HepG2 (cell line): Measurements from ENCODE around the gene SKIDA1. TPM values are rescaled to one million over a fixed set of nuclear protein-coding genes. Genes with fewer than 3 reads are reported as not detected.

Experiments used
- AGO1 ChIP-seq: fragments of 200-400 bp; formaldehyde crosslinking; IDR thresholded peaks from 2 replicates; pipeline ENCODE4 v1.6.1; 2017; ENCODE audit warnings: mild to moderate bottlenecking, low read depth, low read length, moderate library complexity; ENCODE audit not compliant: poor library complexity, severe bottlenecking
- ATF7-NPFF ChIP-seq: sonication (generic); formaldehyde crosslinking; IDR thresholded peaks from 2 replicates; pipeline ENCODE4 v1.8.1; 2023; ENCODE audit warnings: mild to moderate bottlenecking, low read depth, missing genetic modification reagents, moderate library complexity
- CBX1 ChIP-seq: IDR thresholded peaks from one replicate; pipeline ENCODE4 v1.6.1; 2016; ENCODE audit warnings: antibody characterized with exemption, low read depth
- CREB1 ChIP-seq, 2 experiments: fragments of 450-650 bp in 1 of 2; IDR thresholded peaks; 2 replicates each; pipeline ENCODE4 v1.6.1; 2016 to 2017; ENCODE audit warnings: control low read depth in 1 of 2, mild to moderate bottlenecking in 1 of 2, missing compliant biosample characterization in 1 of 2, missing genetic modification characterization in 1 of 2
- HNRNPK ChIP-seq: fragments of 200-400 bp; formaldehyde crosslinking; IDR thresholded peaks from 2 replicates; pipeline ENCODE4 v1.6.1; 2018; ENCODE audit warnings: low read length, low read depth, moderate library complexity, mild to moderate bottlenecking; ENCODE audit not compliant: poor library complexity, severe bottlenecking
- JUND ChIP-seq: sonication (generic); formaldehyde crosslinking; IDR thresholded peaks from 2 replicates; pipeline ENCODE4 v1.8.0; 2022; ENCODE audit warnings: mild to moderate bottlenecking, missing genetic modification reagents
- MTA3 ChIP-seq: sonication (generic); formaldehyde crosslinking; IDR thresholded peaks from 2 replicates; pipeline ENCODE4 v1.4.0; 2020; ENCODE audit warnings: missing genetic modification reagents
- MXI1 ChIP-seq: IDR thresholded peaks from 3 replicates; pipeline ENCODE4 v1.6.1; 2012; ENCODE audit warnings: low read depth, low read length, inconsistent platforms, borderline replicate concordance
- RXRB ChIP-seq: IDR thresholded peaks from 2 replicates; pipeline ENCODE4 v1.6.1; 2016; ENCODE audit warnings: borderline replicate concordance, missing genetic modification reagents, missing compliant biosample characterization
- SOX6 ChIP-seq, 2 experiments: fragments of 450-650 bp in 1 of 2; sonication (generic) in 1 of 2; formaldehyde crosslinking in 1 of 2; IDR thresholded peaks; 2 replicates each; pipeline versions ENCODE4 v1.4.0 to v1.6.1; 2017 to 2020; ENCODE audit warnings: antibody characterized with exemption in 1 of 2, mild to moderate bottlenecking in 1 of 2, missing genetic modification reagents in 1 of 2
- SRSF1 ChIP-seq: fragments of 200-400 bp; formaldehyde crosslinking; optimal IDR thresholded peaks from 2 replicates; pipeline ENCODE3; 2017; ENCODE audit warnings: mild to moderate bottlenecking, low read depth, low read length, moderate library complexity
- STAG1 ChIP-seq: sonication (generic); formaldehyde crosslinking; IDR thresholded peaks from 2 replicates; pipeline ENCODE4 v1.4.0; 2020; ENCODE audit warnings: missing genetic modification reagents
- U2AF1 ChIP-seq: fragments of 200-400 bp; formaldehyde crosslinking; optimal IDR thresholded peaks from 2 replicates; pipeline ENCODE3; 2017; ENCODE audit warnings: mild to moderate bottlenecking, low read depth, low read length
- ZBTB38 ChIP-seq: sonication (generic); formaldehyde crosslinking; IDR thresholded peaks from 2 replicates; pipeline ENCODE4 v1.5.1; 2020; ENCODE audit warnings: mild to moderate bottlenecking, missing genetic modification reagents
- ZEB1 ChIP-seq: IDR thresholded peaks from 2 replicates; pipeline ENCODE4 v1.6.1; 2012; ENCODE audit warnings: mild to moderate bottlenecking, low read depth, inconsistent platforms; ENCODE audit not compliant: insufficient replicate concordance
- ZNF451 ChIP-seq: sonication (generic); formaldehyde crosslinking; IDR thresholded peaks from 2 replicates; pipeline ENCODE4 v1.5.0; 2020; ENCODE audit warnings: mild to moderate bottlenecking, missing genetic modification reagents
- ZNF501 ChIP-seq: sonication (generic); formaldehyde crosslinking; IDR thresholded peaks from 2 replicates; pipeline ENCODE4 v1.5.1; 2020; ENCODE audit warnings: mild to moderate bottlenecking, moderate library complexity, missing genetic modification reagents
- polyA plus RNA-seq, 8 experiments: library from polyadenylated mRNA; depleted of rRNA in 3 of 8; stranded (reverse) in 7 of 8; unstranded in 1 of 8; fragments of >200 nt; fragmentation: Illumina TruSeq in 4 of 8; extraction: Trizol in 4 of 8; gene quantifications; 2 replicates each; pipeline versions ENCODE4 v1.2.1 to v1.2.3, GENCODE V29; 2011 to 2016; ENCODE audit warnings: low read depth in 4 of 8, missing spikeins in 1 of 8, mixed read lengths in 1 of 8; ENCODE audit not compliant: insufficient read depth in 1 of 8
- total RNA-seq, 5 experiments: library from RNA; depleted of rRNA; stranded (reverse); fragments of >200 nt; fragmentation: Illumina TruSeq; extraction: Trizol; gene quantifications; 2 replicates each; pipeline ENCODE4 v1.2.3, GENCODE V29; 2016; ENCODE audit warnings: low read depth in 1 of 5
- TF ChIP-seq, protein P1 (sequence below): sonication (generic); formaldehyde crosslinking; IDR thresholded peaks from 2 replicates; pipeline ENCODE4 v1.4.0; 2020; ENCODE audit warnings: missing genetic modification reagents
- TF ChIP-seq, protein P2 (sequence below): sonication (generic); formaldehyde crosslinking; IDR thresholded peaks from 2 replicates; pipeline ENCODE4 v1.5.0; 2020; ENCODE audit warnings: mild to moderate bottlenecking, missing genetic modification reagents
- TF ChIP-seq, protein P3 (sequence below): sonication (generic); formaldehyde crosslinking; IDR thresholded peaks from 2 replicates; pipeline ENCODE4 v1.4.0; 2020; ENCODE audit warnings: missing genetic modification reagents
- TF ChIP-seq, protein P4 (sequence below): sonication (generic); formaldehyde crosslinking; IDR thresholded peaks from 2 replicates; pipeline ENCODE4 v1.4.0; 2020; ENCODE audit warnings: missing genetic modification reagents, borderline replicate concordance

SKIDA1 gene
- total and polyA plus RNA-seq, 2 of the 13 experiments (the other 11 are each of a cell fraction or from before 2014, with no cell fraction given) = 0.73 to 1.5 TPM

- TF ChIP-seq, protein P1, sequence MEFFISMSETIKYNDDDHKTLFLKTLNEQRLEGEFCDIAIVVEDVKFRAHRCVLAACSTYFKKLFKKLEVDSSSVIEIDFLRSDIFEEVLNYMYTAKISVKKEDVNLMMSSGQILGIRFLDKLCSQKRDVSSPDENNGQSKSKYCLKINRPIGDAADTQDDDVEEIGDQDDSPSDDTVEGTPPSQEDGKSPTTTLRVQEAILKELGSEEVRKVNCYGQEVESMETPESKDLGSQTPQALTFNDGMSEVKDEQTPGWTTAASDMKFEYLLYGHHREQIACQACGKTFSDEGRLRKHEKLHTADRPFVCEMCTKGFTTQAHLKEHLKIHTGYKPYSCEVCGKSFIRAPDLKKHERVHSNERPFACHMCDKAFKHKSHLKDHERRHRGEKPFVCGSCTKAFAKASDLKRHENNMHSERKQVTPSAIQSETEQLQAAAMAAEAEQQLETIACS (CRISPR knock-in tag) = peak; percentile 9; the same call in 1 of the 2 replicates
- TF ChIP-seq CBX1 (peak; percentile 10), MTA3 (CRISPR knock-in tag) (no peak), STAG1 (CRISPR knock-in tag) (peak; percentile 29; the same call in 1 of the 2 replicates), ATF7-NPFF (CRISPR knock-in tag) (no peak), SRSF1 (no peak), HNRNPK (no peak), ZBTB38 (CRISPR knock-in tag) (peak; percentile 55; the same call in 1 of the 2 replicates), SOX6 (IDR thresholded peaks at IDR 0.05) (no peak), SOX6 (CRISPR knock-in tag; IDR thresholded peaks at IDR 0.05) (peak; percentile 75), ZNF501 (CRISPR knock-in tag) (peak; percentile 78; the same call in 1 of the 2 replicates), JUND (CRISPR knock-in tag) (no peak), MXI1 (peak; percentile 76; the same call in 1 of the 3 replicates), ZEB1 (no peak), CREB1 (IDR thresholded peaks at IDR 0.05) (no peak), CREB1 (CRISPR knock-in tag; IDR thresholded peaks at IDR 0.05) (no peak), AGO1 (peak; percentile 85), RXRB (CRISPR knock-in tag) (peak; percentile 55; the same call in 1 of the 2 replicates), U2AF1 (no peak), ZNF451 (CRISPR knock-in tag) (no peak)
- TF ChIP-seq, protein P2, sequence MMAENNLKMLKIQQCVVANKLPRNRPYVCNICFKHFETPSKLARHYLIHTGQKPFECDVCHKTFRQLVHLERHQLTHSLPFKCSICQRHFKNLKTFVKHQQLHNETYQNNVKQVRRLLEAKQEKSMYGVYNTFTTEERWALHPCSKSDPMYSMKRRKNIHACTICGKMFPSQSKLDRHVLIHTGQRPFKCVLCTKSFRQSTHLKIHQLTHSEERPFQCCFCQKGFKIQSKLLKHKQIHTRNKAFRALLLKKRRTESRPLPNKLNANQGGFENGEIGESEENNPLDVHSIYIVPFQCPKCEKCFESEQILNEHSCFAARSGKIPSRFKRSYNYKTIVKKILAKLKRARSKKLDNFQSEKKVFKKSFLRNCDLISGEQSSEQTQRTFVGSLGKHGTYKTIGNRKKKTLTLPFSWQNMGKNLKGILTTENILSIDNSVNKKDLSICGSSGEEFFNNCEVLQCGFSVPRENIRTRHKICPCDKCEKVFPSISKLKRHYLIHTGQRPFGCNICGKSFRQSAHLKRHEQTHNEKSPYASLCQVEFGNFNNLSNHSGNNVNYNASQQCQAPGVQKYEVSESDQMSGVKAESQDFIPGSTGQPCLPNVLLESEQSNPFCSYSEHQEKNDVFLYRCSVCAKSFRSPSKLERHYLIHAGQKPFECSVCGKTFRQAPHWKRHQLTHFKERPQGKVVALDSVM (CRISPR knock-in tag) = 0 out of 2 replicates have a peak, but pooled peaks have one; percentile 29
- TF ChIP-seq, protein P3, sequence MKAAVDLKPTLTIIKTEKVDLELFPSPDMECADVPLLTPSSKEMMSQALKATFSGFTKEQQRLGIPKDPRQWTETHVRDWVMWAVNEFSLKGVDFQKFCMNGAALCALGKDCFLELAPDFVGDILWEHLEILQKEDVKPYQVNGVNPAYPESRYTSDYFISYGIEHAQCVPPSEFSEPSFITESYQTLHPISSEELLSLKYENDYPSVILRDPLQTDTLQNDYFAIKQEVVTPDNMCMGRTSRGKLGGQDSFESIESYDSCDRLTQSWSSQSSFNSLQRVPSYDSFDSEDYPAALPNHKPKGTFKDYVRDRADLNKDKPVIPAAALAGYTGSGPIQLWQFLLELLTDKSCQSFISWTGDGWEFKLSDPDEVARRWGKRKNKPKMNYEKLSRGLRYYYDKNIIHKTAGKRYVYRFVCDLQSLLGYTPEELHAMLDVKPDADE (CRISPR knock-in tag) = no peak
- TF ChIP-seq, protein P4, sequence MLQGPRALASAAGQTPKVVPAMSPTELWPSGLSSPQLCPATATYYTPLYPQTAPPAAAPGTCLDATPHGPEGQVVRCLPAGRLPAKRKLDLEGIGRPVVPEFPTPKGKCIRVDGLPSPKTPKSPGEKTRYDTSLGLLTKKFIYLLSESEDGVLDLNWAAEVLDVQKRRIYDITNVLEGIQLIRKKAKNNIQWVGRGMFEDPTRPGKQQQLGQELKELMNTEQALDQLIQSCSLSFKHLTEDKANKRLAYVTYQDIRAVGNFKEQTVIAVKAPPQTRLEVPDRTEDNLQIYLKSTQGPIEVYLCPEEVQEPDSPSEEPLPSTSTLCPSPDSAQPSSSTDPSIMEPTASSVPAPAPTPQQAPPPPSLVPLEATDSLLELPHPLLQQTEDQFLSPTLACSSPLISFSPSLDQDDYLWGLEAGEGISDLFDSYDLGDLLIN = no peak
These were observed 28.2 kb downstream of the SKIDA1 start (continued) for GRCh38 chr10:21497177-21497807.
